ENCODE measurements around the gene DISP3.

DISP3 gene

GRCh38 chr1:11528611-11529261, 49.8 kb downstream of the DISP3 start:
- DNase-seq (ENCODE audit: low read depth in 2 of 2), result no peak

- no peak for DNase-seq (ENCODE audit: low read depth in 2 of 2)
Observed at GRCh38 chr1:11529330-11529729, 50.4 kb downstream of the DISP3 start.

GRCh38 chr1:11529763-11530730, 51.1 kb downstream of the DISP3 start:
- DNase-seq (ENCODE audit: low read depth in 2 of 2), result no peak

GRCh38 chr1:11530731-11531311, 51.9 kb downstream of the DISP3 start:
- DNase-seq (ENCODE audit: low read depth in 2 of 2), result no peak

- no peak for DNase-seq (ENCODE audit: low read depth in 2 of 2)
Observed at GRCh38 chr1:11531314-11531870, 52.4 kb downstream of the DISP3 start.

- no peak for DNase-seq (ENCODE audit: low read depth in 2 of 2)
Observed at GRCh38 chr1:11531943-11532342, 53.0 kb downstream of the DISP3 start.

- no peak for DNase-seq (ENCODE audit: low read depth in 2 of 2)
Observed at GRCh38 chr1:11533790-11534787, 55.1 kb downstream of the DISP3 start.

GRCh38 chr1:11534846-11535245, 55.9 kb downstream of the DISP3 start:
- DNase-seq (ENCODE audit: low read depth in 2 of 2), result no peak

- no peak for DNase-seq (ENCODE audit: low read depth in 2 of 2)
Observed at GRCh38 chr1:11535316-11535715, 56.4 kb downstream of the DISP3 start.

GRCh38 chr1:11535761-11536572, 57.0 kb downstream of the DISP3 start:
- no peak for DNase-seq (ENCODE audit: low read depth in 2 of 2)

GRCh38 chr1:11536573-11537379, 57.8 kb downstream of the DISP3 start:
- no peak for DNase-seq (ENCODE audit: low read depth in 2 of 2)

- no peak for DNase-seq (ENCODE audit: low read depth in 2 of 2)
Observed at GRCh38 chr1:11537380-11537764, 58.4 kb downstream of the DISP3 start.

- no peak for DNase-seq (ENCODE audit: low read depth in 2 of 2)
Observed at GRCh38 chr1:11537854-11538591, 59.1 kb downstream of the DISP3 start.

GRCh38 chr1:11538886-11539285, 59.9 kb downstream of the DISP3 start:
- no peak for DNase-seq (ENCODE audit: low read depth in 2 of 2)

GRCh38 chr1:11539850-11540772, 61.2 kb downstream of the DISP3 start:
- DNase-seq (ENCODE audit: low read depth in 2 of 2), result no peak

- DNase-seq (ENCODE audit: low read depth in 2 of 2), result no peak
Observed at GRCh38 chr1:11540773-11541160, 61.8 kb downstream of the DISP3 start.

GRCh38 chr1:11541236-11541635, 62.3 kb downstream of the DISP3 start:
- DNase-seq (ENCODE audit: low read depth in 2 of 2), result no peak

- DNase-seq (ENCODE audit: low read depth in 2 of 2), result no peak
Observed at GRCh38 chr1:11541956-11542355, 63.0 kb downstream of the DISP3 start.
